ENCODE results near the gene VAV2.

The VAV2 gene

GRCh38 chr9:134005381-134005780 lies 13.3 kb upstream of the VAV2 start:
- no peak overlapping the region for H3K27ac ChIP-seq (ENCODE audit: low read depth, low read length, severe bottlenecking)
- peaks cover 3% of the 10 kb centered on the region for H3K9me3 ChIP-seq (ENCODE audit: control insufficient read depth, low read length)
- H3K4me1 ChIP-seq (ENCODE audit: control insufficient read depth, insufficient read depth, low read length, poor library complexity, severe bottlenecking), result no peaks in the 10 kb centered on the region
- WGBS, 2 experiments (ENCODE audit: insufficient coverage in 2 of 2), result 90 to 92% methylated on average over 6 to 8 of the region's 8 CpGs
- H3K36me3 ChIP-seq (ENCODE audit: control insufficient read depth, insufficient read depth, low read length), result no peaks in the 10 kb centered on the region
- H3K4me3 ChIP-seq (ENCODE audit: extremely low read depth, insufficient read depth, low read length, poor library complexity, severe bottlenecking), result no peak overlapping the region

GRCh38 chr9:134004881-134005280 lies 12.8 kb upstream of the VAV2 start:
- Histone ChIP-seq H3K9me3 (ENCODE audit: control insufficient read depth, low read length) (no peaks in the 10 kb centered on the region), H3K4me3 (ENCODE audit: extremely low read depth, insufficient read depth, low read length, poor library complexity, severe bottlenecking) (no peak overlapping the region), H3K36me3 (ENCODE audit: control insufficient read depth, insufficient read depth, low read length) (no peaks in the 10 kb centered on the region), H3K27ac (ENCODE audit: low read depth, low read length, severe bottlenecking) (no peak overlapping the region), H3K4me1 (ENCODE audit: control insufficient read depth, insufficient read depth, low read length, poor library complexity, severe bottlenecking) (no peaks in the 10 kb centered on the region)
- 84 to 88% methylated on average over 12 to 14 of the region's 14 CpGs for WGBS, 2 experiments (ENCODE audit: insufficient coverage in 2 of 2)

GRCh38 chr9:134004131-134004873 lies 12.2 kb upstream of the VAV2 start:
- Histone ChIP-seq H3K27ac (ENCODE audit: low read depth, low read length, severe bottlenecking) (no peak overlapping the region), H3K36me3 (ENCODE audit: control insufficient read depth, insufficient read depth, low read length) (no peaks in the 10 kb centered on the region), H3K9me3 (ENCODE audit: control insufficient read depth, low read length) (no peaks in the 10 kb centered on the region), H3K4me1 (ENCODE audit: control insufficient read depth, insufficient read depth, low read length, poor library complexity, severe bottlenecking) (no peaks in the 10 kb centered on the region), H3K4me3 (ENCODE audit: extremely low read depth, insufficient read depth, low read length, poor library complexity, severe bottlenecking) (no peak overlapping the region)
- 82 to 85% methylated on average over 20 of the region's 20 CpGs for WGBS, 2 experiments (ENCODE audit: insufficient coverage in 2 of 2)

GRCh38 chr9:134003237-134003636 lies 11.1 kb upstream of the VAV2 start:
- Histone ChIP-seq H3K4me3 (ENCODE audit: extremely low read depth, insufficient read depth, low read length, poor library complexity, severe bottlenecking) (no peak overlapping the region), H3K4me1 (ENCODE audit: control insufficient read depth, insufficient read depth, low read length, poor library complexity, severe bottlenecking) (no peaks in the 10 kb centered on the region), H3K36me3 (ENCODE audit: control insufficient read depth, insufficient read depth, low read length) (no peaks in the 10 kb centered on the region), H3K9me3 (ENCODE audit: control insufficient read depth, low read length) (no peaks in the 10 kb centered on the region), H3K27ac (ENCODE audit: low read depth, low read length, severe bottlenecking) (no peak overlapping the region)
- WGBS, 2 experiments (ENCODE audit: insufficient coverage in 2 of 2), result 80 to 88% methylated on average over 1 of the region's 2 CpGs

GRCh38 chr9:134002796-134003195 lies 10.7 kb upstream of the VAV2 start:
- 80 to 86% methylated on average over 1 of the region's 2 CpGs for WGBS, 2 experiments (ENCODE audit: insufficient coverage in 2 of 2)
- no peaks in the 10 kb centered on the region for H3K4me1 ChIP-seq (ENCODE audit: control insufficient read depth, insufficient read depth, low read length, poor library complexity, severe bottlenecking)
- no peak overlapping the region for H3K27ac ChIP-seq (ENCODE audit: low read depth, low read length, severe bottlenecking)
- H3K4me3 ChIP-seq (ENCODE audit: extremely low read depth, insufficient read depth, low read length, poor library complexity, severe bottlenecking), result no peak overlapping the region
- no peaks in the 10 kb centered on the region for H3K9me3 ChIP-seq (ENCODE audit: control insufficient read depth, low read length)
- no peaks in the 10 kb centered on the region for H3K36me3 ChIP-seq (ENCODE audit: control insufficient read depth, insufficient read depth, low read length)

- H3K4me1 ChIP-seq (ENCODE audit: control insufficient read depth, insufficient read depth, low read length, poor library complexity, severe bottlenecking), result no peaks in the 10 kb centered on the region
- 82 to 89% methylated on average over 6 of the region's 6 CpGs for WGBS, 2 experiments (ENCODE audit: insufficient coverage in 2 of 2)
- no peaks in the 10 kb centered on the region for H3K9me3 ChIP-seq (ENCODE audit: control insufficient read depth, low read length)
- no peaks in the 10 kb centered on the region for H3K36me3 ChIP-seq (ENCODE audit: control insufficient read depth, insufficient read depth, low read length)
- no peak overlapping the region for H3K27ac ChIP-seq (ENCODE audit: low read depth, low read length, severe bottlenecking)
- no peak overlapping the region for H3K4me3 ChIP-seq (ENCODE audit: extremely low read depth, insufficient read depth, low read length, poor library complexity, severe bottlenecking)
These were observed 7.7 kb upstream of the VAV2 start for GRCh38 chr9:133999851-134000265.

- Histone ChIP-seq H3K4me1 (ENCODE audit: control insufficient read depth, insufficient read depth, low read length, poor library complexity, severe bottlenecking) (no peaks in the 10 kb centered on the region), H3K4me3 (ENCODE audit: extremely low read depth, insufficient read depth, low read length, poor library complexity, severe bottlenecking) (no peak overlapping the region), H3K9me3 (ENCODE audit: control insufficient read depth, low read length) (no peaks in the 10 kb centered on the region), H3K27ac (ENCODE audit: low read depth, low read length, severe bottlenecking) (no peak overlapping the region), H3K36me3 (ENCODE audit: control insufficient read depth, insufficient read depth, low read length) (no peaks in the 10 kb centered on the region)
- WGBS, 2 experiments (ENCODE audit: insufficient coverage in 2 of 2), result 95% methylated on average over 1 of the region's 1 CpG; no CpG with 5 or more reads in 1 of the 2 experiments
These were observed 6.9 kb upstream of the VAV2 start for GRCh38 chr9:133998915-133999595.

GRCh38 chr9:133997584-133997983 lies 5.5 kb upstream of the VAV2 start:
- Histone ChIP-seq H3K27ac (ENCODE audit: low read depth, low read length, severe bottlenecking) (no peak overlapping the region), H3K36me3 (ENCODE audit: control insufficient read depth, insufficient read depth, low read length) (no peaks in the 10 kb centered on the region), H3K4me1 (ENCODE audit: control insufficient read depth, insufficient read depth, low read length, poor library complexity, severe bottlenecking) (peaks cover 10% of the 10 kb centered on the region), H3K4me3 (ENCODE audit: extremely low read depth, insufficient read depth, low read length, poor library complexity, severe bottlenecking) (no peak overlapping the region), H3K9me3 (ENCODE audit: control insufficient read depth, low read length) (no peaks in the 10 kb centered on the region)
- 86% methylated on average over 2 of the region's 2 CpGs for WGBS, 2 experiments (ENCODE audit: insufficient coverage in 2 of 2)

- Histone ChIP-seq H3K4me1 (ENCODE audit: control insufficient read depth, insufficient read depth, low read length, poor library complexity, severe bottlenecking) (peaks cover 10% of the 10 kb centered on the region), H3K4me3 (ENCODE audit: extremely low read depth, insufficient read depth, low read length, poor library complexity, severe bottlenecking) (no peak overlapping the region), H3K36me3 (ENCODE audit: control insufficient read depth, insufficient read depth, low read length) (no peaks in the 10 kb centered on the region), H3K27ac (ENCODE audit: low read depth, low read length, severe bottlenecking) (no peak overlapping the region), H3K9me3 (ENCODE audit: control insufficient read depth, low read length) (no peaks in the 10 kb centered on the region)
- 77 to 80% methylated on average over 21 to 24 of the region's 24 CpGs for WGBS, 2 experiments (ENCODE audit: insufficient coverage in 2 of 2)
These were observed 4.7 kb upstream of the VAV2 start for GRCh38 chr9:133996531-133997520.

GRCh38 chr9:133995012-133995896 lies 3.1 kb upstream of the VAV2 start:
- H3K27ac ChIP-seq (ENCODE audit: low read depth, low read length, severe bottlenecking), result no peak overlapping the region
- no peaks in the 10 kb centered on the region for H3K9me3 ChIP-seq (ENCODE audit: control insufficient read depth, low read length)
- no peak overlapping the region for H3K4me3 ChIP-seq (ENCODE audit: extremely low read depth, insufficient read depth, low read length, poor library complexity, severe bottlenecking)
- H3K4me1 ChIP-seq (ENCODE audit: control insufficient read depth, insufficient read depth, low read length, poor library complexity, severe bottlenecking), result peaks cover 15% of the 10 kb centered on the region
- 89 to 95% methylated on average over 12 to 14 of the region's 17 CpGs for WGBS, 2 experiments (ENCODE audit: insufficient coverage in 2 of 2)
- H3K36me3 ChIP-seq (ENCODE audit: control insufficient read depth, insufficient read depth, low read length), result no peaks in the 10 kb centered on the region

All from mesodermal cell (in vitro differentiated cells).